H9 (cell line): ENCODE measurements around the gene ATP5MC2. TPM values are rescaled to one million over a fixed set of nuclear protein-coding genes. Genes with fewer than 3 reads are reported as not detected.
A peak's percentile ranks its signal among the peaks of the same experiment; 100 is the strongest.

Source experiments
- DNase-seq: peaks from one replicate; pipeline ENCODE4 v3.0.0-alpha.2; 2017
- H2AFZ ChIP-seq: one replicate; pipeline ENCODE4 v1.6.1; 2013; ENCODE audit warnings: mild to moderate bottlenecking, low read length, control low read depth, moderate library complexity
- H2AK5ac ChIP-seq: 2 replicates; pipeline ENCODE4 v1.6.1; 2013; ENCODE audit warnings: low read length, control low read depth, mixed read lengths; ENCODE audit not compliant: insufficient read length
- H2BK120ac ChIP-seq: one replicate; pipeline ENCODE4 v1.6.1; 2013; ENCODE audit warnings: low read depth, mild to moderate bottlenecking, low read length, control low read depth, inconsistent platforms; ENCODE audit not compliant: poor library complexity, severe bottlenecking
- H2BK12ac ChIP-seq: 2 replicates; pipeline ENCODE4 v1.6.1; 2013; ENCODE audit warnings: low read length, control low read depth, mixed read lengths, low read depth; ENCODE audit not compliant: insufficient read length
- H2BK15ac ChIP-seq: 2 replicates; pipeline ENCODE4 v1.6.1; 2013; ENCODE audit warnings: low read depth, low read length, control low read depth
- H2BK20ac ChIP-seq: one replicate; pipeline ENCODE4 v1.6.1; 2013; ENCODE audit warnings: low read depth, mild to moderate bottlenecking, low read length, control low read depth, inconsistent platforms; ENCODE audit not compliant: poor library complexity, severe bottlenecking
- H2BK5ac ChIP-seq: 2 replicates; pipeline ENCODE4 v1.6.1; 2013; ENCODE audit warnings: low read length, control low read depth, mixed read lengths; ENCODE audit not compliant: insufficient read length
- H3K14ac ChIP-seq: 2 replicates; pipeline ENCODE4 v1.6.1; 2013; ENCODE audit warnings: low read length, control low read depth; ENCODE audit not compliant: insufficient read depth
- H3K18ac ChIP-seq: 2 replicates; pipeline ENCODE4 v1.6.1; 2013; ENCODE audit warnings: low read depth, mild to moderate bottlenecking, mixed read lengths, low read length, control low read depth; ENCODE audit not compliant: insufficient read length
- H3K23ac ChIP-seq: 2 replicates; pipeline ENCODE4 v1.6.1; 2013; ENCODE audit warnings: low read length, control low read depth, mixed read lengths, low read depth; ENCODE audit not compliant: insufficient read length
- H3K23me2 ChIP-seq: 2 replicates; pipeline ENCODE4 v1.6.1; 2013; ENCODE audit warnings: low read depth, mild to moderate bottlenecking, mixed read lengths, low read length, control low read depth; ENCODE audit not compliant: insufficient read length, poor library complexity, severe bottlenecking
- H3K27ac ChIP-seq: 2 replicates; pipeline ENCODE4 v1.5.1; 2013; ENCODE audit warnings: low read length, control low read depth, mixed read lengths, low read depth; ENCODE audit not compliant: insufficient read length
- H3K27me3 ChIP-seq: 2 replicates; pipeline ENCODE4 v1.6.1; 2013; ENCODE audit warnings: low read length, control low read depth, inconsistent platforms; ENCODE audit not compliant: insufficient read depth
- H3K4ac ChIP-seq: 2 replicates; pipeline ENCODE4 v1.6.1; 2013; ENCODE audit warnings: low read depth, mild to moderate bottlenecking, control low read depth, inconsistent platforms, low read length, moderate library complexity
- H3K4me1 ChIP-seq: 2 replicates; pipeline ENCODE4 v1.6.1; 2013; ENCODE audit warnings: low read length, control low read depth, inconsistent platforms; ENCODE audit not compliant: insufficient read depth
- H3K4me2 ChIP-seq: 2 replicates; pipeline ENCODE4 v1.6.1; 2013; ENCODE audit warnings: low read length, control low read depth, mixed read lengths; ENCODE audit not compliant: insufficient read length, insufficient read depth
- H3K56ac ChIP-seq: 2 replicates; pipeline ENCODE4 v1.6.1; 2013; ENCODE audit warnings: low read depth, mild to moderate bottlenecking, mixed read lengths, low read length, control low read depth; ENCODE audit not compliant: insufficient read length
- H3K79me1 ChIP-seq: 2 replicates; pipeline ENCODE4 v1.6.1; 2013; ENCODE audit warnings: low read depth, mild to moderate bottlenecking, moderate library complexity, low read length, control low read depth, inconsistent platforms; ENCODE audit not compliant: insufficient read depth, poor library complexity, severe bottlenecking
- H3K79me2 ChIP-seq: 2 replicates; pipeline ENCODE4 v1.6.1; 2013; ENCODE audit warnings: low read length, control low read depth, inconsistent platforms; ENCODE audit not compliant: insufficient read depth
- H3K9ac ChIP-seq: 2 replicates; pipeline ENCODE4 v1.6.1; 2013; ENCODE audit warnings: low read length, control low read depth, mixed read lengths; ENCODE audit not compliant: insufficient read length; ENCODE audit errors: extremely low read depth
- H3K9me3 ChIP-seq: one replicate; pipeline ENCODE4 v1.6.1; 2013; ENCODE audit warnings: low read depth, low read length, inconsistent platforms; ENCODE audit not compliant: control insufficient read depth
- H3T11ph ChIP-seq: one replicate; pipeline ENCODE4 v1.6.1; 2013; ENCODE audit warnings: mild to moderate bottlenecking, low read length, control low read depth, inconsistent platforms
- H4K20me1 ChIP-seq: one replicate; pipeline ENCODE4 v1.6.1; 2013; ENCODE audit not compliant: control insufficient read depth, insufficient read length, insufficient read depth
- H4K5ac ChIP-seq: 2 replicates; pipeline ENCODE4 v1.6.1; 2013; ENCODE audit warnings: low read depth, mild to moderate bottlenecking, mixed read lengths, low read length, control low read depth; ENCODE audit not compliant: insufficient read length
- H4K8ac ChIP-seq: replicated peaks from 2 replicates; pipeline ENCODE4 v1.6.1; 2013; ENCODE audit warnings: low read length, control low read depth, mixed read lengths, low read depth; ENCODE audit not compliant: insufficient read length
- H4K91ac ChIP-seq: 2 replicates; pipeline ENCODE4 v1.6.1; 2013; ENCODE audit warnings: low read depth, mild to moderate bottlenecking, moderate library complexity, mixed read lengths, low read length, control low read depth; ENCODE audit not compliant: insufficient read length
- H3K27ac Mint-ChIP-seq, 3 experiments: 2 replicates in 2 of 3; 3 replicates in 1 of 3; pipeline ENCODE4 v1.8.0; 2020 to 2021; ENCODE audit warnings: mixed read lengths in 3 of 3, mild to moderate bottlenecking in 1 of 3, moderate library complexity in 1 of 3
- H3K27me3 Mint-ChIP-seq: 2 replicates; pipeline ENCODE4 v1.8.0; 2021; ENCODE audit warnings: low read depth, mild to moderate bottlenecking, moderate library complexity, mixed read lengths
- H3K36me3 Mint-ChIP-seq, 3 experiments: 2 replicates in 2 of 3; 3 replicates in 1 of 3; pipeline ENCODE4 v1.8.0; 2020 to 2021; ENCODE audit warnings: low read depth in 3 of 3, mixed read lengths in 3 of 3; ENCODE audit not compliant: insufficient read depth in 1 of 3
- H3K4me1 Mint-ChIP-seq, 2 experiments: 2 replicates each; pipeline ENCODE4 v1.8.0; 2020; ENCODE audit warnings: mixed read lengths in 2 of 2
- H3K4me3 Mint-ChIP-seq, 2 experiments: 2 replicates in 1 of 2; 3 replicates in 1 of 2; pipeline ENCODE4 v1.8.0; 2020 to 2021; ENCODE audit warnings: mild to moderate bottlenecking in 2 of 2, mixed read lengths in 2 of 2, moderate library complexity in 1 of 2
- H3K9me3 Mint-ChIP-seq, 2 experiments: 2 replicates in 1 of 2; 3 replicates in 1 of 2; pipeline ENCODE4 v1.8.0; 2020; ENCODE audit warnings: mild to moderate bottlenecking in 2 of 2, mixed read lengths in 2 of 2, moderate library complexity in 1 of 2
- CTCF ChIP-seq: fragments of 200-600 bp; sonication (generic); conservative IDR thresholded peaks from 3 replicates; pipeline ENCODE4 v1.8.0; 2021; ENCODE audit warnings: antibody characterized with exemption, mild to moderate bottlenecking
- WGBS: extraction: QIAGEN DNeasy Blood & Tissue Kit; methylation state at CpG from one replicate; pipeline ENCODE4 v1.1.7; 2013; ENCODE audit warnings: missing lambda C conversion rate, low lambda C conversion rate, mixed read lengths; ENCODE audit not compliant: insufficient read length; ENCODE audit errors: extremely low coverage; 5-methylcytosine and 5-hydroxymethylcytosine counted together
- total RNA-seq: library from RNA; stranded (reverse); gene quantifications from 2 replicates; pipeline ENCODE4 v1.2.1, GENCODE V29; 2021

The ATP5MC2 gene
- total RNA-seq, 1 experiment from 2014 or later: 379 TPM

- H2AFZ ChIP-seq: no peak overlapping the region
- peaks cover 13 to 17% of the 10 kb centered on the region in 2 experiments for H3K4me1 Mint-ChIP-seq
- H2BK12ac ChIP-seq: no peak overlapping the region
These were observed 25.8 kb upstream of the ATP5MC2 start for GRCh38 chr12:53701518-53702264.

More at GRCh38 chr12:53701518-53702264, 25.8 kb upstream of the ATP5MC2 start:
- no peak overlapping the region for H3K27ac ChIP-seq
- no peak overlapping the region for H2BK120ac ChIP-seq
- H4K8ac ChIP-seq: no peak overlapping the region
- no peak overlapping the region for H3K4ac ChIP-seq
- H3K23me2 ChIP-seq: peaks cover under 1% of the 10 kb centered on the region
- WGBS: no CpG with 5 or more reads among the region's 8 CpGs
- peak; percentile 89 for DNase-seq
- Mint-ChIP-seq H3K4me3 (peak overlapping the region in 1 of 2 experiments; percentile 51; a peak in 2 of 5 replicates), H3K27me3 (peaks cover 88% of the 10 kb centered on the region), H3K27ac (no peak overlapping the region), H3K9me3 (peaks cover 0 to 3% of the 10 kb centered on the region in 2 experiments; a peak in 1 of 5 replicates), H3K36me3 (no peaks in the 10 kb centered on the region)
- peak; percentile 97 for TF ChIP-seq CTCF
- H3K9ac ChIP-seq: no peak overlapping the region
- no peaks in the 10 kb centered on the region for H4K20me1 ChIP-seq
- no peak overlapping the region for H4K5ac ChIP-seq
- H3K18ac ChIP-seq: no peak overlapping the region
- H3K4me1 ChIP-seq: no peaks in the 10 kb centered on the region
- H3K79me2 ChIP-seq: no peaks in the 10 kb centered on the region
- H3K14ac ChIP-seq: no peak overlapping the region
- H3K9me3 ChIP-seq: no peaks in the 10 kb centered on the region
- no peaks in the 10 kb centered on the region for H3K79me1 ChIP-seq
- H2BK15ac ChIP-seq: no peak overlapping the region
- H2AK5ac ChIP-seq: no peak overlapping the region
- peaks cover 4% of the 10 kb centered on the region; the same call in 1 of the 2 replicates for H3K27me3 ChIP-seq
- no peak overlapping the region for H3K4me2 ChIP-seq
- no peak overlapping the region for H3K23ac ChIP-seq
- no peak overlapping the region for H3T11ph ChIP-seq
- no peak overlapping the region for H2BK5ac ChIP-seq
- no peak overlapping the region for H3K56ac ChIP-seq
- H4K91ac ChIP-seq: no peak overlapping the region
- H2BK20ac ChIP-seq: no peak overlapping the region
